Measurements from ENCODE around the gene CWF19L1.

CWF19L1 gene

GRCh38 chr10:100248820-100249219 lies 18.6 kb downstream of the CWF19L1 start:
- no peak for DNase-seq (ENCODE audit: low spot score)

DNA sequence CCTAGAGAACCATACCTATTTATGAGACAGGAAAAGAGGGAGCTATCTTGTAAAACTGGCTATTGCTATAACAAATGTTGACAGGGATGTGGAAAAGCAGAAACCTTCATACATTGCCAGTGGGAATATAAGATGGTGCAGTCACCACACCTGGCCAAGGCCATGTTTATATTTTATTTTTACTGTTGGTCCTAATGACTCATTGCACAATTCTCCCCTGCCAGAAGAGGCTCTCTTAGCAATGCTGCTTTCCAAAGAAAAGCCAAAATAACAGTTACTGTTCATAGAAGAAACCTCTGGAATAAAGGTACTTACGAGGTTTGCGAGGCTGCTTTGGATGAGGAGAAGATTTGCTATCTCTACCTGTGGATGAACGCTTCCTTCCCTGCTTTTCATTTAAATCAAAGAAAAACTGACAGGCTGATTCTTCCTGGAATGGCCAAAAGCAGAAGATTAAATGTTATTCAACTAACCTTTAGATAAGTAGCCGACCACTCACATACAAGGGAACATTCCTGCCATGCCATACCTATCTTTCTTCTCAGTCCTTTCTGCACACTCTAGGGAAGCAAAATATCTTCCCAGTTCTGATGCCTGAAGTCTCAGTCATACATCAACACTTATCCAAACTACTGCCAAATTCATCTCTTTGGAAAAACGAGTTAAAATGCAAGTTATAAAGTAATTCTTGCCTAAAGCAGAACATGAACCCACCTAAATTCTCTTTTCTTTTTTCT lies 21.8 kb downstream of the CWF19L1 start:
- no peak for DNase-seq (ENCODE audit: low spot score)

DNA sequence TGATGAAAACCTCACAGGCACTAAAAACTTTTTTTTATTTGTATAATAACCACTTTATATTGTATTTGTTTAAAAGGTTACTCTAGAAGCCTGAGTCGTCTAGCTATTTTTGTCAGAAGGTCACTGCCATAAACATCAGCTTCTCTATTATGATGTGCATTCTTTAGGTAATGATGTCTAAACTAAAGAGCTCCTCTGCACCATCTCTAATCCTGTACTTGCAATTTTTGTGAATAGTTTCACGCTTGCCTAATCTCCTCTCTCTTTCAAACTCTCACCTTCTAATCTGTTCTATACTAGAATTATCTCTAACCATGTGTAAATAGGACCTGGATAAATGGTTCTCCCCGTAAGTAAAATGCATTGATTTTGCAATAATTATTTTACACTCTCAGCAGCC lies 27.6 kb downstream of the CWF19L1 start:
- no peak for DNase-seq (ENCODE audit: low spot score)

DNA sequence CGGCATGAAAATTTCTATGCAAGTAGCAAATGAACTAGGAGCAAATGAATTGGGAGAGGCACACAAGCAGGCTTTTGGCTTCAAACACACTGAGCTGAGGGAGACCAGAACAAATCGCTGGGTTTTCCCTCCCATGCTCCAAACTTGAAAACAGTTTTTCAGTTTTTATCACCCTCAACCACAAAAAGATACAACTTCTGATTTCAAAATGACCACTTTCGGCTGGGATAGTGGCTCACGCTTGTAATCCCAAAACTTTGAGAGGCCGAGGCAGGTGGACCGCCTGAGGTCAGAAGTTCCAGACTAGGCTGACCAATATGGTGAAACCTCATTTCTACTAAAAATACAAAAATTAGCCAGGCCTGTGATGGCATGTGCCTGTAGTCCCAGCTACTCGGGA lies 29.0 kb downstream of the CWF19L1 start:
- no peak for DNase-seq (ENCODE audit: low spot score)

DNA sequence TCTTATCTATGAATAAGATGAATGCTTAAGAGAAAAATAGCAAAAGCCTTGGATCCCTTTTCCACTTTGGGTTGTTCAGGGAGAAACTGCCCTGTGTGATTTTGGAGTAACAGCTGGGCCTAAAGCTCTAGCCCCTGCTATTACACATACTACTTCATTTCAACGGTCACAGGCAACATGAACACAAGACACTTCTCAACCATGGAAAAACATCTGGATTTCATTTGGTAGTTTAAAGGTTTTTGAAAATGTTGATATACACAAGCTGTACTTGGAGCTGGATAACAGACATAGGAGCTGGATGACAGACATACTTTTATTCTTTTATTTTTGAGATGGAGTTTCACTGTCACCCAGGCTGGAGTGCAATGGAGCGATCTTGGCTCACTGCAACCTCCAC lies 35.3 kb downstream of the CWF19L1 start:
- no peak for DNase-seq (ENCODE audit: low spot score)

GRCh38 chr10:100229819-100230422 lies 37.5 kb downstream of the CWF19L1 start:
- no peak for DNase-seq (ENCODE audit: low spot score)

DNA sequence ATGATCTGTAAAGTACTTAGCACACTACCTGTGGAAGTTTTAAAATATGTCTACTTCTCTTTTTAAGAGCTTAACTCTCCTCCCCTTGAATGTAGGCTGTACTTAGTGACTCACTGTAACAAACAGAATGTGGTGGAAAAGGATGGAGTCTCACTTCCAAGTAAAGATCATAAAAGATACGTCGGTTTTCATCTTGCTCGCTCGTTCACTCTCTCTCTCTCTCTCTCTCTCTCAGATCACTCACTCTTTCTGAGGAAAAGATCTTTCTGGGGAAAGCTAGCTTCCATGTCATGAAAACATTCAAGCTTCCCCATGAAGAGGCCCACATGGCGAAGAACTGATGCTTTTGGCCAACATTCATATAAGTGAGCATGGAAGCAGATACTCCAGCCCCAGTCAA lies 43.6 kb downstream of the CWF19L1 start:
- DNase-seq (ENCODE audit: low spot score), result no peak

DNA sequence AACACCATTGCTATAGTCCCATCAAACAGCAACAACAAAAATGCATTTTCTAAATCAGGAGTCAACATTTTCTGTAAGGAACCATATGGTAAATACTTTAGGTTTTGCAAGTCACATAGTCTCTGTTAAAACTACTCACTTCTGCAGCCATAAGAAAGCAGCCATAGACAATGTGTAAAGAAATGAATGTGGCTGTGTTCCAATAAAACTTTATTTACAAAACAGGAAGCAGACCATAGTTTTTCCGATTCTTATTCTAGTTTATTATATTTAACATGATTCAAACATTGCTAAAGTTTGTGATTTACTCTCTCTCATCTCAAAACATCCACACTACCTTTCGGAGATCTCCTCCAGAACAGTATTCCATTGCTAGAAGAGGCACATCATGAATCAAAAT lies 44.9 kb downstream of the CWF19L1 start:
- no peak for DNase-seq (ENCODE audit: low spot score)

- DNase-seq (ENCODE audit: low spot score), result no peak
Measured at GRCh38 chr10:100216006-100216405, 51.4 kb downstream of the CWF19L1 start.

DNA sequence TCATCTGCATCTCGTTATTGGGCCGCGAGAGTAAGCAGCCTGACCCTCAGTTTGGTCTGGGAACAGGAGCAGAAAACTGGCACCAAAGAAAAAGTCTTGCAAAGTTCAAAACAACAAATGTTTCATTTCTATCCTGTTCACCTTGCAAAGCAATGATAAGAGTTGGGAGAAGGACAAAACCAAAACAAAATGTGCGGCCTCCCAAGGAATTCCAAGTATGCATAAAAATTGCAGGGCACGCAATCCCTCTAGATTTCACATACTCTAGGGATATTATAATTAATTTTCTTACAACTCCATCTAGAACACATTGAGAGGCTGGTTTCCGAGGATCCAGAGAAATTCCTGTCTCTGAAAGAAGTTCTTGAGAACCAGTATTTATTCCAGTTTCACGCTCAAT lies 58.1 kb downstream of the CWF19L1 start:
- DNase-seq (ENCODE audit: low spot score), result no peak

GRCh38 chr10:100208276-100208675 lies 59.2 kb downstream of the CWF19L1 start:
- DNase-seq (ENCODE audit: low spot score), result no peak

- DNase-seq (ENCODE audit: low spot score), result no peak
Measured at GRCh38 chr10:100204370-100204769, 63.1 kb downstream of the CWF19L1 start.

DNA sequence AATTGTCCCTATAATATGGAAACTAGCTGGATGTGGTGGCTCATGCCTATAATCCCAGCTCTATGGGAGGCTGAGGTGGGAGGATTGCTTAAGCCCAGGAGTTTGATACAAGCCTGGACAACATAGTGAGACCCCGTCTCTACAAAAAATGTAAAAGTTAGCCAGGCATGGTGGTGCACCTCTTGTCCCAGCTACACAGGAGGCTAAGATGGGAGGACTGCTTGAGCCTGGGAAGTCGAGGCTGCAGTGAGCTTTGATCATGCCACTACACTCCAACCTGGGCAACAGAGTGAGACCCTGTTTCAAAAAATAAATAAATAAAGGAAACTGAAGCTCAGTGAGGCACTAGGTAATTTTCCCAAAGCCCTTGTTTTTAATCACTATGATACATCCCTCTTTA lies 65.9 kb downstream of the CWF19L1 start:
- DNase-seq (ENCODE audit: low spot score), result no peak

- no peak for DNase-seq (ENCODE audit: low spot score)
Measured at GRCh38 chr10:100194711-100195110, 72.7 kb downstream of the CWF19L1 start.

- DNase-seq (ENCODE audit: low spot score), result no peak
Measured at GRCh38 chr10:100192350-100192749, 75.1 kb downstream of the CWF19L1 start.

DNA sequence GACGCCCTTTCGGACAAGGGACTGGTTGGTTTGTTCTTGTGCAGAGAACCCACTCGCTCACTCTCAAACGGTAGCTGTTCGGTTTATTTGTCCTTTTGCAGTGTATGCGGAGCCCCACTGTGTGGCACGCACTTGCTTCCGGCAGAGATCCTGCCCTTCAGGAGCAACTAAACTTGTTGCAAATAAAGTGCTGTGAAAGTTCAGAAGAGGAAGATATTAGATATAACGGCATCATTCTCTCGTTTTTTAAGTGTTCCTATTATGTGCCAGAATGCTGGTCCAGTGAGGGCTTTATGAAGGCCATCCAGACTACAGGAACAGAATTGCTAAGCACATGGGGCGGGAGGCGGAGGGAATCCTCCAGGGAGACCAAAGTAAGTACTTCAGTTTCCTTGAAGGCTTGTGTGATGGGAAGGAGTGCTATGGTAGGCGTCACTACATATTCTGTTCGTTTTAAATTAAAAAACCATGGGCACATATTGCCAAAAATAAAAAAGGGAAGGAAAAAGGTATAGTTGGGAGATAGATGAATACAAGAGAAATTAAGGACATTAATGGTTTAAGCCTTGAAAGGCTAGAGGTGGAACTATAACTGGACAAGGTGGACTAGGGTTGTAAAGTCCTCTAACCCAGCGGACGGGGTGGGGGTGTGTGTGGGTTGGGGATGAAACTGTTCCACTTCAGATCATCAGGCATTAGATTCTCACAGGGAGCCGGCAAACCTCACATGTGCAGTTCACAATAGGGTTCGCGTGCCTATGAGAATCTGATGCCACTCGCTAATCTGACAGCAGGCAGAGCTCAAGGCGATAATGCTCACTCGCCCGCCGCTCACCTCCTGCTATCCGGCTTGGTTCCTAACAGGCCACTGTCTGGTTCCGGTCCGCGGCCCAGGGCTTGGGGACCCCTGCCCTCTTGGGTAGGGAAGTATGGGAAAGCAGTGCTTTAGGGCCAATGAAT lies 80.9 kb downstream of the CWF19L1 start:
- peak; percentile 13 for DNase-seq (ENCODE audit: low spot score)

DNA sequence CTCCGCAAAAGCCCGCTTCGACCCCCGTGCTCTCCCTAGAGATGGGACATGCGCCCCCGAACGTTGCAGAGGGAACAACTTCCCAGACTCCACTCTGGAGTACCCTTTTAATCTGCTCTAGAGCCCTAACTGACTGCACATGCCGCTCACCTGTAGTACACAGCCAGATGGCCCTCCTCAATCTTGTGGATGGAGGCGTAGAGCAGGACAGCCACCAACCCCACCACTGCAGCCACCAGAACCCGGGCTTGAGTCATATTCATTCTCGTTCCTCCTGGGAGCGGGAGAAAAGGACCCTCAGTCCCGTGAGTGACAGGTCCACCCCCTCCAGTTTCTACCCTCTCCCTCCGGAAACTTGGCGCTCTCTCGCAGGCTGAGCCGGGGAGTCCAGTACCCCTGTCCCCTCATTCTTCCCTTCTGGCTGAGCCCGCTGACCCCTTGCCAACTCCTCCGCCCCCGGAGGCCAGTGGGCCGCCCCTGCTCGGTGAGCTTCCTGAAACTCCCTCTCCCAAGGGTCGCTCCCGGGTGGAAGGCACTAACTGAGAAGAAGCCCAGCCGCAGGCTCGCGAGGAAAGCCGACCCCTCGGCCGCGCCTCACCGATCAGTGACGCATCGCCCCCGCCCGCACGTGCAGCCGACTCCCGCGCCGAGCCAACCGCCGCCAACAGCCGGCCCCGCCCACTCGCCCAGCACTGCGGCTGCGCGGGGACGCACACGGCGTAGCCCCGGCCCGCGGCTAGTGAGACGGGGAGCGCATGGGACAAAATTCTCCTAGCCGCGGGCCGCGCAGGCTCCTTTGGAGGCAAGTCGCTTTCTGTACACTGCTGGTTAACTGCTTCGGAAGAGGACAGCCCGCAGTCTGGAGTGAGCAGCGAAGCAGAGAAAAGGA lies 81.8 kb downstream of the CWF19L1 start, which contains the start of gene ERLIN1:
TSS of gene ERLIN1 (minus strand) at position 666 of the 889 bp plus-strand sequence. CDS start at position 263, 403 bp downstream.
- peak; percentile 77 for DNase-seq (ENCODE audit: low spot score)

DNA sequence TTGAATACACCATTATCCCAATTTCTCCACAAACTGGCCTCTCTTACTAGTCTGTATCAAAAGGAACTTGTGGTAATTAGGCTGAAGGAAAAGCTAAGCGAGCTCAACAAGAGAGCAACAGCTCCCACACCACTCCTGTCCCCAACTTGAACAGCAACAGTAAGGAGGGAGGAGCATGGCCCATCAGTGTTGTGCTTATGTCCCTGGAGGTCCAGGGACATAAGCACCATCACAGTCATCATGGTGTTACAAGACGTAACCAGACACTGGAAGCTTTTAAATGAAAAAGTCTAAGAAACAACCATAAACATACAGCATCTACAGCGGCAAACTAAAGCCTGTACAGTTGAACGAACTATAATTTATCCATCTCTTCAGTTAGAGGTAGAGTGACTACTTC lies 82.6 kb downstream of the CWF19L1 start:
- DNase-seq (ENCODE audit: low spot score), result peak; percentile 36

DNA sequence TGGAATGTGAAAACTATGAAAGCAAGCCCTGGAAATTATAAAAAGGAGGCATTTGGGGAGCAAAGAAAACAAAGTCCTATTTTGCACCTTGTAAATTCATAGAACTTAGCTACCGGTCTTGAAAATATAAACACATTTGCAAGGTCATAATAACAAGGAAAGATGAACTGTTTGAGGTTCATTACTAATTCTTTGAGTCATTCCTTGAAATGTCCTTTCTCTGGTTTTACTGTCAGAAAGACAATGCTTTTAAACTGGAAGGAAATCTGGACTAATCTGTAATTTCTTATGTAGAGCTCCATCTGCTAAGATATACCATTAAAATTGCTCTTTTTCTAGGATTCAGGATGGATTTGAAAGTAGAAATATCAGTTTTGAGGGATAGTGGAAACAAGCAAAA lies 83.0 kb downstream of the CWF19L1 start:
- DNase-seq (ENCODE audit: low spot score), result no peak

- peak; percentile 20 for DNase-seq (ENCODE audit: low spot score)
Measured at GRCh38 chr10:100183481-100183880, 84.0 kb downstream of the CWF19L1 start.

DNA sequence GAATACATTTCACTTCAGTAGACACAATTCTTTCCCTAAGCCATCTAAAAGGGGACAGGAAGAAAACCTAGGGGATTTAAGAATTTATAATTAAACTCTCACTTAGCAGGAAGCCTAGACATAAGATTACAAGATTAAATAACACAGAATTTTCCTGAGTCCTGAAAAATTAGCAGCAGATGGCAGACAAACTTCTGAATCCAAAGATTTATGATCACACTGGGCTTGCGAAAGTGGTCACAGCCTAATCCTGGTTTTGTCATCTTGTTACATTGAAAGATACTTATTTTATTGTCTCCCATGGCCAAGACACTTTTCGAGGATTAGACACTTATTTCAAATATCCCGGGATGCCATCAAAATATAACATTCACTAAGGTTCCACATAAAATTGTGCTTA lies 84.5 kb downstream of the CWF19L1 start:
- DNase-seq (ENCODE audit: low spot score), result no peak
